Activated T-cell treated with anti-CD3 and anti-CD28 coated beads, Interleukin-2, amount 50 U/mL, for 4 hours (primary cell): ENCODE measurements around the gene CARS1. TPM values are rescaled to one million over a fixed set of nuclear protein-coding genes. Genes with fewer than 3 reads are reported as not detected.

Source experiments
- ATAC-seq, 2 donors: fragments of 200-7000 bp; cut with Tn5 transposase; one replicate each; pipeline ENCODE4 v1.10.0; 2021
- DNase-seq: peaks from one replicate; pipeline ENCODE4 v3.0.0-alpha.2; 2020
- H3K27me3 Mint-ChIP-seq: one replicate; pipeline ENCODE4 v1.8.0; 2021; ENCODE audit warnings: low read depth, mixed read lengths
- H3K36me3 Mint-ChIP-seq: one replicate; pipeline ENCODE4 v1.8.0; 2022; ENCODE audit warnings: mixed read lengths; ENCODE audit not compliant: insufficient read depth
- H3K4me1 Mint-ChIP-seq: one replicate; pipeline ENCODE4 v1.8.0; 2021; ENCODE audit warnings: low read depth, mixed read lengths
- H3K4me3 Mint-ChIP-seq: one replicate; pipeline ENCODE4 v1.8.0; 2021; ENCODE audit warnings: mild to moderate bottlenecking, moderate library complexity, mixed read lengths
- H3K9me3 Mint-ChIP-seq: one replicate; pipeline ENCODE4 v1.8.0; 2021; ENCODE audit warnings: mixed read lengths
- total RNA-seq, 3 donors: library from RNA; stranded (reverse); gene quantifications; one replicate each; pipeline ENCODE4 v1.2.1, GENCODE V29; 2021

The CARS1 gene
- total RNA-seq, 3 donors from 2014 or later: 72.4 to 110 (median 88.1) TPM

- no peak for DNase-seq
- peaks cover 59% of the 10 kb centered on the region for H3K36me3 Mint-ChIP-seq
- H3K4me1 Mint-ChIP-seq: peaks cover 27% of the 10 kb centered on the region
- H3K27me3 Mint-ChIP-seq: no peaks in the 10 kb centered on the region
- no peak for ATAC-seq
- no peaks in the 10 kb centered on the region for H3K9me3 Mint-ChIP-seq
- H3K4me3 Mint-ChIP-seq: no peak overlapping the region
These were observed 104.9 kb downstream of the CARS1 start for GRCh38 chr11:2952290-2952689.

GRCh38 chr11:2951231-2952110 lies 105.8 kb downstream of the CARS1 start:
- ATAC-seq: no peak
- Mint-ChIP-seq H3K36me3 (peaks cover 57% of the 10 kb centered on the region), H3K4me1 (peaks cover 35% of the 10 kb centered on the region)

More at GRCh38 chr11:2951231-2952110, 105.8 kb downstream of the CARS1 start:
- DNase-seq: no peak
- H3K4me3 Mint-ChIP-seq: no peak overlapping the region
- H3K27me3 Mint-ChIP-seq: no peaks in the 10 kb centered on the region
- H3K9me3 Mint-ChIP-seq: no peaks in the 10 kb centered on the region

Other genes starting within 250 kb of the CARS1 start
- 1 to 10 TPM in 1 of 3 donors, under 1 TPM in 2; 0.71 to 1.0 (median 0.76) TPM for gene CDKN1C, start 171.6 kb downstream of the CARS1 start, total RNA-seq
- 10 to 100 TPM in 1 of 3 donors, 1 to 10 TPM in 2; 6.9 to 11.0 (median 8.6) TPM for gene PHLDA2, start 128.0 kb downstream of the CARS1 start, total RNA-seq
- gene NAP1L4, start 65.1 kb downstream of the CARS1 start, total RNA-seq: 100 to 1,000 TPM; 194 to 201 (median 199) TPM
- gene OSBPL5, start 107.9 kb upstream of the CARS1 start, total RNA-seq: 1 to 10 TPM; 2.7 to 5.0 (median 4.0) TPM
- gene MRGPRG, start 161.4 kb upstream of the CARS1 start, total RNA-seq: not detected
- not detected for gene MRGPRE, start 175.0 kb upstream of the CARS1 start, total RNA-seq